Measurements from ENCODE around the gene PLD6.
"Not testable (repeated sequence)": the region's sequence is repeated elsewhere in the genome, so short reads cannot be mapped to it uniquely, and the experiment has no call there.

Gene PLD6, protein sequence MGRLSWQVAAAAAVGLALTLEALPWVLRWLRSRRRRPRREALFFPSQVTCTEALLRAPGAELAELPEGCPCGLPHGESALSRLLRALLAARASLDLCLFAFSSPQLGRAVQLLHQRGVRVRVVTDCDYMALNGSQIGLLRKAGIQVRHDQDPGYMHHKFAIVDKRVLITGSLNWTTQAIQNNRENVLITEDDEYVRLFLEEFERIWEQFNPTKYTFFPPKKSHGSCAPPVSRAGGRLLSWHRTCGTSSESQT

GRCh38 chr17:17206124-17206912 is at the start of gene PLD6:
TSS of gene PLD6 (minus strand) at chr17:17206333. CDS start at chr17:17206286, 47 bp downstream.
- DNase-seq = peak; percentile 93

GRCh38 chr17:17255689-17256088 is 49.6 kb upstream of the PLD6 start:
- DNase-seq = not testable (repeated sequence)

DNA sequence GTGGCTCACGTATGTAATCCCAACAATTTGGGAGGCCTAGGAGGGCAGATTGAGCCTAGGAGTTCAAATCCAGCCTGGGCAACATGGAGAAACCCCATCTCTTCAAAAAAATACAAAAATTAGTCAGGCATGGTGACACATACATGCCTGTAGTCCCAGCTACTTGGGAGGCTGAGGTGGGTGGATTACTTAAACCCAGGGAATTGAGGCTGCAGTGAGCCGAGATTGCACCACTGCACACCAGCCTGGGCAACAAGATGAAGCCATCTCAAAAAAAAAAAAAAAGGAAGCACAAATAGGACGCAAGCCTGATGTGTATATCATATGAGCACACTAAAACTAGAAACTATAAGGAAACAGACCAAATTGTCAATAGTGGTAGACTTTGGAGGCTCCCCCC is 47.9 kb upstream of the PLD6 start:
- no peak for DNase-seq

GRCh38 chr17:17253406-17253805 is 47.3 kb upstream of the PLD6 start:
- DNase-seq = no peak

DNA sequence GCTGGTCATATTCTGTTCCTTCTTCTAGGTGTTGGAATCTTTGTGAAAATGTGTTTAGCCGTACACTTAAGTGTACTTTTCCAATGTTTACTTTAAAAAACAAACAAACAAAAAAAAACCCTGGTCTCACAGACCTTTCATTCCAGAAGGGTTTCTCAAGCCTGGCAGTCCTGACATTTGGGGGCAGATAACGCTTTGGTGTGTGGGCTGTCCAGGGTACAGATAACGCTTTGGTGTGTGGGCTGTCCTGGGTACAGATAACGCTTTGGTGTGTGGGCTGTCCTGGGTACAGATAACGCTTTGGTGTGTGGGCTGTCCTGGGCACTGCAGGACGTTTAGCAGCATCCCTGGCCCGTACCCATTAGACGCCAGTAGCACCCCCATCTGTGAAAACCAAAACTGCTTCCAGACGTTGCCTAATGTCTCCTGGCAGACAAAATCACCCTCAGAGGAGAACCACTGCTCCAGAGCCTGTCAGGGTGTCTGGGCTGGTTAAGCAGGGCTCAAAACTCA is 46.1 kb upstream of the PLD6 start:
- DNase-seq = no peak

- no peak for DNase-seq
Observed at GRCh38 chr17:17246879-17247278, 40.7 kb upstream of the PLD6 start.

DNA sequence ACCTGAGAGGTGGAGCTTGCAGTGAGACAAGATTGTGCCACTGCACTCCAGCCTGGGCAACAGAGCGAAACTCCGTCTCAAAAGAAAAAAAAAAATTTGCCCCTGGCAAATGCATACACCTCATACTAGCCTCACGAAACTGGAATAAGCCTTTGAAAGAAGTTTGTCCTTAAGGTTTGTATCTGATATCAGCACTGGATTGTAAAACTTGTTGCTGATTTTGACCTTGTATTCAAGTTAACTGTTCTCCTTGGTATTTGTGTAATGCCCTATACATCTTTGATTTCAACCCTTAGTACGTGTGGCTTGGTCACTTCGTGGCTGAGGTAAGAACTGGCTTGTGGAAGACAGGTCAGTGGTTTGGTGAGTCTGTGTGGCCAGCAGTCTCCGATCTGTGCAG is 37.0 kb upstream of the PLD6 start:
- no peak for DNase-seq

- no peak for DNase-seq
Observed at GRCh38 chr17:17242246-17242645, 36.1 kb upstream of the PLD6 start.

GRCh38 chr17:17241656-17242055 is 35.5 kb upstream of the PLD6 start:
- DNase-seq = no peak

- no peak for DNase-seq
Observed at GRCh38 chr17:17239832-17240231, 33.7 kb upstream of the PLD6 start.

DNA sequence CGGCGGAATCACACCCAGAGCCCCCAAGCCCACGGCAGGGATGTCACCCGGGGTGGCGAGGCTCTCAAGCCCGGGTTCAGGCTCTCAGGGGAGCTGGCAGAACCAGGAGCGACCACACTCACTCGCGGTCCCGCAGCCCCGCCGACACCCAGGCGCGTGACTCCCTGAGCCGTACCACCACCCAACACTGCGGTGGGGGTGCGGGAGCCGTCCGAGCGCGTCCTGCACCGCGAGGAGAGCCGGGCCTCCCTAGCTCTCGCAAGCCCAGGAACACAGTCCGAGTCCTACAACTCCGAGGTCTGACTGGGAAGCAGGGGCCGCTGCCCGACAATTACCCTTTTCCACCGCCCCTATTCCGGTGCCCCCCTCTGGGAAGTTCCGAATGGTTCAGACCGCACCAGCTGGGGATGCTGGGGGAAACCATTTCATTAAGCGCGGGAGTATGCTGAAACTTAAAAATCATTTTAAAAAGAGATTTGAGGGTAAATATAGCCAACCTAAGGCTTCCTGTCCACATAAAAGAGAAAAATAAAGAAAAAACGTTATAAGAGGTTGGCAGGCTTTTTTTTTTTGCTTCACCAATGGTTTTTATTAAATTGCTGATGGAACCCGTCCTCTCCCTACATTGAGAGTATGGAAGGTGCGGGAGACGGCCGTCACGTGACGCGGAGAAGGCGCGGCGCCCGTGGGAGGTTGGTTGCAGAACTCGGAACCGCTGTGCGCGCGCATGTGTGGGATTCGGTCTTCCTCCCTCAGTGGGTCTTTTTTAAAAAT is 31.1 kb upstream of the PLD6 start, which contains the start of gene FLCN:
FLCN (minus strand) TSS at position 143 of the 774 bp plus-strand sequence. CDS start 9,031 bp downstream, outside the sequence.
- DNase-seq = peak; percentile 93

DNA sequence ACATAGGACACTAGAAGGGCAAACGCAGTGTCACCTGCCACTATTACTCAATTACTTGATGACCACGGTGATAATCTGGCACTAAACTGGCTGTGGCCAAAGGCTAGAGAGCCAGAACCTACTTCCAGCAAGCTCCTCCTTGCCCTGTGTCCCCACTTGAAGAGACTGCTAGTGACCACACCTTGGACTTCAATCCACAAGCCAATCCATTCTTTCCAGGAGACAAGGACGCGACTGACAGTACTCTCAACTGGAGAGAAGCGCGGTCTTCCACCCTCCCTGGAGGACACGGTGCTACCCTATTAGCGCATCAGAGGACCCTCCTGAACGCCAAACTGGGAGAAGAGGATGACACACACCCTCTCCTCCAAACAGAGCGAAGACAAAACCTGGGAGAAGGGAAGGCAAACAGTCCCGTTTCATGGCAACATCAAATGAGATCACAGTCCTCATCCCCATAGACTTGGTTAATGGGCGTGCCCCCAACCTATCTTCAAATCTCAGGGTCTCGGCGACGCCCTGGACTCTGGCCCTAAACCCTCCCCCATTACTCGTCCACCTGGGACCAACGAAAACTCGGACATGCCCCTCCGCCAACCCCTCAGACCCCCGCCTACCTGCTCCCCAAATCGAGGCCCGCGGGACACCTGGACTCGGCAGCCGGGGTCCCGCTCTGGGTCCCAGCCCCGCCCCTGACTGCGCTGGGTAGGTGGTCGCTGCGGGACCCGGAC is 30.3 kb upstream of the PLD6 start:
- DNase-seq = no peak

DNA sequence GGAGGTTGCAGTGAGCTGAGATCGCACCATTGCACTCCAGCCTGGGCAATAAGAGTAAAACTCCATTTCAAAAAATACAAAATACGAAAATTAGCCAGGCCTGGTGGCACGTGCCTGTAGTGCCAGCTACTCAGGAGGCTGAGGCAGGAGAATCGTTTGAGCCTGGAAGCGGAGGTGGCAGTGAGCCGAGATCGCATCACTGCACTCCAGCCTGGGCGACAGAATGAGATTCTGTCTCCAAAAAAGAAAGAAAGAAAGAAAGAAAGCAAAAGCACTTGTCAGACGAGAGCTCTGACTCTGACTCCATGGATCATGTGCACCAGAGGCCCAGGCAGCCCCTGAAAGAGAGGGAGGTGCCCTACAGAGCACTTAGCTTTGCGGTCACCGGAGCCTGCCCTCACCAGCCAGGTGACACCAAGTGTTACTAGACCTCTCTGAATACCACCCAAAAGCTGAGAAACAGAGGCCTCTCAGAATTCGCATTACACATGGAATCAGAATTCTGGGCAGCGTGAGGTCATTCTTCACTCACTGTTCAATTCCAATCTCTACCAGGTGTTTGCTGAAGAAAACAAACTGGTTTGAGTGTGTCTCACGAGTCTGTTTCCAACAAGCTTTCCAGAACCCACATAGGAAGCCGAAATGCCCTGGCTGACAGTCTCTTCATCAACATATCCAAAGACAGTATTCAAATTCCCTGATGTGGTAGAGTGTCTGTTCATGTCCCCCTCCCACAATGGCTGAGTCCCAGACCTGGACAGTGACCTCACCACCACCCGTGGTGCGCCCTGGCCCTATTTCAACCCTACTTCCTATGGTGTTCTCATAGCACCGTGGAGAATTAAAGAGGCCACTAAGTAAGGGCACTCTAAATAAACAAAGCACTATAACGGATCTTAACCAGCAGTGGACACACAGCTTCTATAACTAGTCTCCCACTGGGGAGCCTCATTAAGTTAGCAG is 29.4 kb upstream of the PLD6 start:
- DNase-seq = no peak

GRCh38 chr17:17232303-17232621 is 26.1 kb upstream of the PLD6 start:
- no peak for DNase-seq

DNA sequence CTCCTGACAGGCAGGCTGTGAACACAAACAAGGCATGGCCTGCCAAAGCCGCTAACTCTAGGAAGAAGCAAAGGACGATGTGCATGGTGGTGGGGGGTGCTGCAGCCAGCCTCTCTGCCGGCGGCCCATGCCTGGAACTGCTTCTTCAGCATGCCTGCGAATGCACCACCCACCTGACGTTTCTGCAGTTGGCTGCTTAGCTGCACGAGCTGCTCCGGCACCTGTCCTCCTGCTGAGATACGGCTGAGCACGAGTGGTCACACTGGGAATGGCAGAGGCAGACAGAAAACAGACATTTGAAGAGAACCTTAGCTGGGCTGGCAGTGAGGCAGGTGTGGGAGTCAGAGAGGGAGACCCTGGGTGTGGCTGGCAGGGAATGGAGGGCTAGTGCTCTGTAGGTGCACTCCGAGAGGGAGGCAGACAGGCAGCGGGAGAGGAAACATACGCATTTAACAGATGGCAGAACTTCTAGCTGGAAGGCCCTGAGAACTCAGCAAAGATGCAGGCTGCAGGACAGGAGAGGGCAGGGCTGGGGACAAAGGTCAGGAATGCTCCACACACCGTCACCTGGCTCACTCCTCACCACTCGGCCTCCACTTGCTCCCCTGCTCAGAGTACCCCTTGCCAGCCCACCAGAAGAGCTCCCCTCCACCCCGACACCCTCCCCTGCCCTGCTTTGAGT is 25.6 kb upstream of the PLD6 start:
- DNase-seq = no peak

- DNase-seq = no peak
Observed at GRCh38 chr17:17229416-17230384, 23.6 kb upstream of the PLD6 start.

DNA sequence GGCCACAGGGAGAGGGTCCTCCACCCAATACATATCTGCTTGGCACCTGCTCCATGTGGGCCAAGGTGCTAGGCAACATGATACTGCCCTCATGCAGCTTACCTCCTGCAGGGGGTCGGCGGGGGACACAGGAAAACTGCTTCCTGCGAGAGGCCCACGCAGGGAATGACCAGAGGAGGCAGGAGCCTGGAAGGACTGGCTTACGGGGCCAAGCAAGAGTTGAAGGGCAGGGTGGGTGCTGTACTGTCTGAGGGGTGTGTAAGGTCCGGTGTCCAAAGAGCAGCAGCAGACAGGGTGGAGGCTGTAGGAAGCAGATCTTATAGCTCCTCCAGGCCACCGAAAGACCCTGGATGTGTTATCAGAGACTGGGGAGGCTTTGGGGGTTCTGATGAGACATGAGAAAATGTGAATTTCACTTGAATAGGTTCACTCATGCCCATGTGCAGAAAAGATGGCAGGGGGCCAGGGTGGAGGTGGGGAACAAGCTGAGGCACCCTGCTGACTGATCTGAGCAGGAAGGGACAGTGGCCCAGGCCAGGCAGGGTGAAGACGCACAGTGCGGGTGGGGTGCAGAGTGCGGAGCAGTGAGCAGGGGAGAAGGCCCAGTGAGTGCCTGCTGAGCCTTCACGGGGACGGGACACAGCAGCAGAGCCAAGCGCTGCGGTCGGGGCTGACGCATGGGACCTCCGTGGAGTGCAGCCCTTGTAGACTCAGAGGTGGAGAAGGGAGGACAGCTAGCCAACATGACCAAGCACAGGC is 22.6 kb upstream of the PLD6 start:
- no peak for DNase-seq

- DNase-seq = no peak
Observed at GRCh38 chr17:17227608-17228520, 21.7 kb upstream of the PLD6 start.

Data from activated CD8-positive, alpha-beta memory T cell treated with anti-CD3 and anti-CD28 coated beads, Interleukin-2, amount 50 U/mL, for 48 hours (primary cell).